ENCODE data around the gene COX4I1. TPM values are rescaled to one million over a fixed set of nuclear protein-coding genes. Genes with fewer than 3 reads are reported as not detected.

COX4I1 gene
- total RNA-seq, 1 experiment from 2014 or later, result 839 TPM

- H3K9me2 ChIP-seq (ENCODE audit: insufficient read depth), result no peaks in the 10 kb centered on the region
- no peak overlapping the region for H3K27ac ChIP-seq (ENCODE audit: low read depth, low read length)
- ChIA-PET RAD21 (ENCODE audit: low non-redundant PET in 1 of 2, low total read pairs in 2 of 2, uncharacterized antibody in 2 of 2, unreplicated experiment in 2 of 2) (no interaction called here), CTCF (no interaction called here), POLR2A (interaction anchor here (1.0 to 1.2 kb wide), 2 partner anchors 14 to 16 kb away, joined by 3 read pairs; no protein-coding TSS in a partner anchor)
- ATAC-seq (no peak), DNase-seq (ENCODE audit: low read depth, low spot score) (no peak)
- H3K4me1 ChIP-seq (ENCODE audit: control insufficient read depth in 1 of 2, insufficient read depth in 2 of 2, low read length in 2 of 2), result peaks cover 5 to 9% of the 10 kb centered on the region in 2 experiments; a peak in 3 of 4 replicates
- H3K9ac ChIP-seq (ENCODE audit: low read length), result no peak overlapping the region
- peaks cover 7% of the 10 kb centered on the region; the same call in 1 of the 2 replicates for H4K20me1 ChIP-seq (ENCODE audit: insufficient read depth)
- no peak overlapping the region for H3K4me3 ChIP-seq (replicated peaks in 1 of 2; ENCODE audit: low read depth in 1 of 2, low read length in 2 of 2)
- H2AFZ ChIP-seq (ENCODE audit: low read depth, low read length, poor library complexity, severe bottlenecking), result no peak overlapping the region
- TF ChIP-seq ELF1 (IDR thresholded peaks at IDR 0.05; ENCODE audit: borderline replicate concordance, low read depth), result no peak
- TF ChIP-seq EZH2phosphoT487 (IDR thresholded peaks at IDR 0.05; ENCODE audit: borderline replicate concordance), result no peak
- no peak for TF ChIP-seq RAD21 (IDR thresholded peaks at IDR 0.05; ENCODE audit: low read depth)
- TF ChIP-seq SRF (IDR thresholded peaks at IDR 0.05; ENCODE audit: low read depth), result no peak
- TF ChIP-seq, protein P1, sequence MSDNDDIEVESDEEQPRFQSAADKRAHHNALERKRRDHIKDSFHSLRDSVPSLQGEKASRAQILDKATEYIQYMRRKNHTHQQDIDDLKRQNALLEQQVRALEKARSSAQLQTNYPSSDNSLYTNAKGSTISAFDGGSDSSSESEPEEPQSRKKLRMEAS (IDR thresholded peaks at IDR 0.05), result no peak
- TF ChIP-seq, protein P2, sequence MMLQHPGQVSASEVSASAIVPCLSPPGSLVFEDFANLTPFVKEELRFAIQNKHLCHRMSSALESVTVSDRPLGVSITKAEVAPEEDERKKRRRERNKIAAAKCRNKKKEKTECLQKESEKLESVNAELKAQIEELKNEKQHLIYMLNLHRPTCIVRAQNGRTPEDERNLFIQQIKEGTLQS (IDR thresholded peaks at IDR 0.05), result no peak
- no peak for TF ChIP-seq POLR2A (IDR thresholded peaks at IDR 0.05; ENCODE audit: borderline replicate concordance, extremely low read depth, insufficient read depth, insufficient read length)
- no peak for TF ChIP-seq REST (IDR thresholded peaks at IDR 0.05; ENCODE audit: low read depth)
- TF ChIP-seq POLR2AphosphoS5 (IDR thresholded peaks at IDR 0.05; ENCODE audit: low read depth, low read length), result no peak
- no peak for TF ChIP-seq CEBPB (IDR thresholded peaks at IDR 0.05; ENCODE audit: low read depth)
- no peak for TF ChIP-seq SP1 (IDR thresholded peaks at IDR 0.05; ENCODE audit: low read depth)
- TF ChIP-seq YY1 (IDR thresholded peaks at IDR 0.05; ENCODE audit: extremely low read depth, insufficient replicate concordance, low read depth, low read length), result no peak
- no TSS peak for BruUV-seq (replicated peaks)
- peaks cover 42% of the 10 kb centered on the region for H3K79me2 ChIP-seq (ENCODE audit: insufficient read depth, low read length)
- intact Hi-C loops (cut with micrococcal nuclease), result no loop called here
- H3K9me3 ChIP-seq (ENCODE audit: control insufficient read depth in 1 of 2, insufficient read depth in 1 of 2, low read depth in 1 of 2, low read length in 2 of 2), result no peaks in the 10 kb centered on the region
- H3K4me2 ChIP-seq (ENCODE audit: low read length), result no peak overlapping the region
- H3K27me3 ChIP-seq (ENCODE audit: insufficient read depth, low read length), result no peaks in the 10 kb centered on the region
- peaks cover 54 to 58% of the 10 kb centered on the region in 2 experiments for H3K36me3 ChIP-seq (ENCODE audit: control insufficient read depth in 1 of 2, insufficient read depth in 2 of 2, low read length in 2 of 2)
Observed at GRCh38 chr16:85805442-85806045, 6.0 kb downstream of the COX4I1 start.

Data from HCT116 (cell line).